OCI-LY7 (cell line): ENCODE data around the gene LRRC8C.

Experiments used
- EZH2phosphoT487 ChIP-seq: fragments of 200-600 bp; sonication (generic); IDR thresholded peaks from 2 replicates; pipeline ENCODE4 v1.6.1; 2018; ENCODE audit warnings: low read depth, borderline replicate concordance, mild to moderate bottlenecking, mixed run types, antibody characterized with exemption, low read length, moderate library complexity, mixed read lengths
- TF ChIP-seq, protein P1 (sequence below): fragments of 200-600 bp; sonication (generic); conservative IDR thresholded peaks from 2 replicates; pipeline ENCODE4 v1.5.1; 2014; ENCODE audit warnings: mild to moderate bottlenecking, antibody characterized with exemption, low read length, moderate library complexity, mixed read lengths

DNA sequence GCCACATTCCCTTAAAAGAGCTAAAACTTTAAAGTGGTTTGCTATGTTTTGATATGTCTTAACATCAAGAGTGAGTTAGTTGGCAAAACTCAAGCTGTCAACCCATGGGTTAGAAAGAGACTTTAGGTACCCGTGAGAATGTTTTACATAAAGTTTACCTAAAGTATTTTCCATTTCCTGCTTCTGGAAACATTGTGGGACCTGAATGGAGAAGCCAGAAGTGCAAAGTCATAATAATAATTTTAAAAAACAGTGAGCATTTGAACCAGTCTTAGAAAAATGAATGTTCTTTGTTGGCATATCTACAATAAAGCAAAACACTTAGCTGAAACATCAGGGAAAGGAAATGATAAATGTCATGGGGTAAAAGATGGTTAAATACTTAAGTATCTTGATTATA is 34.8 kb downstream of the LRRC8C start:
- TF ChIP-seq, protein P1, sequence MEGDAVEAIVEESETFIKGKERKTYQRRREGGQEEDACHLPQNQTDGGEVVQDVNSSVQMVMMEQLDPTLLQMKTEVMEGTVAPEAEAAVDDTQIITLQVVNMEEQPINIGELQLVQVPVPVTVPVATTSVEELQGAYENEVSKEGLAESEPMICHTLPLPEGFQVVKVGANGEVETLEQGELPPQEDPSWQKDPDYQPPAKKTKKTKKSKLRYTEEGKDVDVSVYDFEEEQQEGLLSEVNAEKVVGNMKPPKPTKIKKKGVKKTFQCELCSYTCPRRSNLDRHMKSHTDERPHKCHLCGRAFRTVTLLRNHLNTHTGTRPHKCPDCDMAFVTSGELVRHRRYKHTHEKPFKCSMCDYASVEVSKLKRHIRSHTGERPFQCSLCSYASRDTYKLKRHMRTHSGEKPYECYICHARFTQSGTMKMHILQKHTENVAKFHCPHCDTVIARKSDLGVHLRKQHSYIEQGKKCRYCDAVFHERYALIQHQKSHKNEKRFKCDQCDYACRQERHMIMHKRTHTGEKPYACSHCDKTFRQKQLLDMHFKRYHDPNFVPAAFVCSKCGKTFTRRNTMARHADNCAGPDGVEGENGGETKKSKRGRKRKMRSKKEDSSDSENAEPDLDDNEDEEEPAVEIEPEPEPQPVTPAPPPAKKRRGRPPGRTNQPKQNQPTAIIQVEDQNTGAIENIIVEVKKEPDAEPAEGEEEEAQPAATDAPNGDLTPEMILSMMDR, result no peak
- no peak for TF ChIP-seq EZH2phosphoT487
